Endothelial cell of umbilical vein (primary cell): ENCODE measurements around the gene THOP1. TPM values are rescaled to one million over a fixed set of nuclear protein-coding genes. Genes with fewer than 3 reads are reported as not detected.

Experiments
- BruUV-seq: library from RNA; stranded (reverse); fragments of 400-500 nt; replicated peaks from 2 replicates; lab custom pipeline; 2021; lab: Mats Ljungman, UMichigan
- CTCF ChIA-PET: fragments of 300-600, 350-600 bp; sonication (Branson Sonifier 250); formaldehyde crosslinking; loops from one replicate; lab custom pipeline; 2021; ENCODE audit warnings: antibody characterized with exemption, inconsistent platforms; lab: Charles Lee
- POLR2A ChIA-PET: fragments of 300-600, 350-600 bp; sonication (Branson Sonifier 250); formaldehyde crosslinking; loops from one replicate; lab custom pipeline; 2021; ENCODE audit warnings: antibody characterized with exemption, inconsistent platforms; lab: Charles Lee
- DNase-seq: peaks from one replicate; pipeline ENCODE4 v3.0.0-alpha.2; 2011; ENCODE audit warnings: low read depth, low spot score
- FAIRE-seq: peaks from 2 replicates; lab custom pipeline; 2011; peaks lifted over from hg19 to GRCh38; lab: Jason Lieb, UNC
- H2AFZ ChIP-seq: 2 replicates; pipeline ENCODE4 v1.6.0; 2012; ENCODE audit warnings: low read depth, low read length, control low read depth, inconsistent platforms
- H3K27ac ChIP-seq: 2 replicates; pipeline ENCODE4 v1.5.1; 2011; ENCODE audit warnings: low read depth, mild to moderate bottlenecking, control low read depth, low read length, moderate library complexity; ENCODE audit not compliant: insufficient read depth
- H3K27me3 ChIP-seq, 2 experiments: 2 replicates each; pipeline versions ENCODE4 v1.6.0 to v1.6.1; 2011; ENCODE audit warnings: low read length in 2 of 2, mixed read lengths in 1 of 2; ENCODE audit not compliant: control insufficient read depth in 2 of 2, insufficient read depth in 2 of 2
- H3K36me3 ChIP-seq, 2 experiments: 2 replicates in 1 of 2; 3 replicates in 1 of 2; pipeline ENCODE4 v1.5.1; 2011; ENCODE audit warnings: low read length in 2 of 2, mild to moderate bottlenecking in 1 of 2, moderate library complexity in 1 of 2; ENCODE audit not compliant: control insufficient read depth in 2 of 2, insufficient read depth in 2 of 2; ENCODE audit errors: extremely low read depth in 1 of 2
- H3K4me1 ChIP-seq: 3 replicates; pipeline ENCODE4 v1.5.1; 2011; ENCODE audit warnings: mild to moderate bottlenecking, low read length; ENCODE audit not compliant: control insufficient read depth, insufficient read depth; ENCODE audit errors: extremely low read depth
- H3K4me2 ChIP-seq: 2 replicates; pipeline ENCODE4 v1.6.1; 2011; ENCODE audit warnings: low read length, control low read depth, mixed read lengths; ENCODE audit not compliant: insufficient read depth
- H3K4me3 ChIP-seq, 3 experiments: fragments of 200-600 bp in 1 of 3; sonication (generic), shearing (Covaris generic) in 1 of 3; replicated peaks in 1 of 3; 2 replicates each; pipeline ENCODE4 v1.5.1; 2011 to 2016; ENCODE audit warnings: control low read depth in 3 of 3, low read length in 3 of 3, mild to moderate bottlenecking in 2 of 3, inconsistent platforms in 1 of 3, low read depth in 1 of 3, moderate library complexity in 1 of 3; ENCODE audit not compliant: insufficient read depth in 1 of 3
- H3K79me2 ChIP-seq: 2 replicates; pipeline ENCODE4 v1.6.0; 2012; ENCODE audit warnings: low read length, inconsistent platforms; ENCODE audit not compliant: control insufficient read depth, insufficient read depth
- H3K9ac ChIP-seq: replicated peaks from 2 replicates; pipeline ENCODE3; 2011; ENCODE audit warnings: low read length, control low read depth; ENCODE audit not compliant: insufficient read depth; ENCODE audit errors: extremely low read depth
- H3K9me1 ChIP-seq: replicated peaks from 3 replicates; pipeline ENCODE4 v1.6.0; 2011; ENCODE audit warnings: mild to moderate bottlenecking, low read length; ENCODE audit not compliant: control insufficient read depth, insufficient read depth; ENCODE audit errors: extremely low read depth
- H3K9me3 ChIP-seq: replicated peaks from 2 replicates; pipeline ENCODE4 v1.5.1; 2012; ENCODE audit warnings: low read length, inconsistent platforms; ENCODE audit not compliant: control insufficient read depth, insufficient read depth
- H4K20me1 ChIP-seq: replicated peaks from 2 replicates; pipeline ENCODE3; 2011; ENCODE audit warnings: mild to moderate bottlenecking, low read length; ENCODE audit not compliant: control insufficient read depth, insufficient read depth; ENCODE audit errors: extremely low read depth
- EZH2 ChIP-seq: IDR thresholded peaks from 2 replicates; pipeline ENCODE4 v1.6.1; 2012; ENCODE audit warnings: borderline replicate concordance, low read depth, mild to moderate bottlenecking, moderate library complexity, low read length, inconsistent platforms; ENCODE audit not compliant: severe bottlenecking
- GATA2 ChIP-seq: IDR thresholded peaks from 2 replicates; pipeline ENCODE4 v1.7.0; 2011; ENCODE audit warnings: low read depth, mild to moderate bottlenecking, moderate library complexity, mixed read lengths, low read length; ENCODE audit not compliant: insufficient read length, insufficient read depth
- MAX ChIP-seq: IDR thresholded peaks from 2 replicates; pipeline ENCODE4 v1.6.1; 2011; ENCODE audit not compliant: insufficient read depth, insufficient read length
- MYC ChIP-seq: IDR thresholded peaks from one replicate; pipeline ENCODE4 v1.6.1; 2011; ENCODE audit warnings: mild to moderate bottlenecking, low read depth, low read length
- POLR2AphosphoS5 ChIP-seq: IDR thresholded peaks from 2 replicates; pipeline ENCODE4 v1.6.1; 2012; ENCODE audit warnings: low read depth, mild to moderate bottlenecking, control low read depth, low read length, moderate library complexity; ENCODE audit not compliant: insufficient read depth
- dilution Hi-C: fragments of 300-500 bp; cut with MboI; formaldehyde crosslinking; loops from one replicate; pipeline ENCODE4 v1.15.0; 2019; ENCODE audit warnings: low sequenced_read_pairs; ENCODE audit not compliant: extremely low pct_ligation_motif_present
- intact Hi-C: fragments of 100-400 bp; cut with micrococcal nuclease; formaldehyde crosslinking; loops from one replicate; pipeline ENCODE4 v1.10.0; 2022
- polyA plus RNA-seq, 4 experiments: library from polyadenylated mRNA; depleted of rRNA in 3 of 4; stranded (reverse) in 3 of 4; unstranded in 1 of 4; fragments of >200 nt; gene quantifications; 2 replicates each; pipeline versions ENCODE4 v1.2.1 to v1.2.3, GENCODE V29; 2011 to 2012; ENCODE audit warnings: missing spikeins in 1 of 4
- total RNA-seq: library from RNA; stranded (reverse); gene quantifications from 2 replicates; pipeline ENCODE4 v1.2.3, GENCODE V29; 2021
- TF ChIP-seq, protein P1 (sequence below), 2 donors: IDR thresholded peaks; 1 replicate in 1 of 2; 2 replicates in 1 of 2; pipeline ENCODE4 v1.5.1; 2011; ENCODE audit warnings: low read length in 2 of 2, mild to moderate bottlenecking in 2 of 2, moderate library complexity in 2 of 2, control low read depth in 1 of 2, inconsistent platforms in 1 of 2, low read depth in 1 of 2; ENCODE audit not compliant: insufficient read depth in 1 of 2; ENCODE audit errors: extremely low read depth in 1 of 2

THOP1 gene
- total and polyA plus RNA-seq, 2 donors (not counting 3 experiments of a cell fraction or from before 2014, with no cell fraction given), result 88.0 to 115 TPM

DNA sequence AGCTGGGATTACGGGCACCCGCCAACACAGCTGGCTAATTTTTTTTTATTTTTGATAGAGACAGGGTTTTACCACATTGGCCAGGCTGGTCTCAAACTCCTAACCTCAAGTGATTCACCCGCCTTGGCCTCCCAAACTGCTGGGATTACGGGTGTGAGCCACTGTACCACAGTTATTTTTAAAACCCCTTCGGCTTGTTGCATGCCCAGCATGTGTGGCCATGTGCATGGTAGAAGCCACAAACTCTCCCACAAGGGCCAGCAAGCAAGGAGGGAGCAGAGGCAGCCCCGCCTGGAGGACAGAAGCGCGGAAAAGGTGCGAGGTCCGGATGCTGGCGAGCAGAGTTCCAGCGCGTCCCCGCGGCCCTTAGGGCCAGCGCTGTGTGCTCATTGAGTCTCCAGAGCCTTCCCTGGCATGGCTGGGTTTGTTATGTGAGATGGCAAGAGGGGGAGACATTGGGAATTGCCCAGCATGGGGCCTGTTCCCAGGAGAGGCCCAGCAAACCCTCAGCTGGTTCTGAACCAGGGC lies 12.9 kb downstream of the THOP1 start:
- no peak overlapping the region for H3K9ac ChIP-seq
- H3K9me1 ChIP-seq, result no peaks in the 10 kb centered on the region
- no peak overlapping the region for H2AFZ ChIP-seq
- no peaks in the 10 kb centered on the region for H3K9me3 ChIP-seq
- peaks cover 3% of the 10 kb centered on the region for H3K79me2 ChIP-seq
- H3K27ac ChIP-seq, result no peak overlapping the region
- H3K4me1 ChIP-seq, result no peaks in the 10 kb centered on the region
- no peak overlapping the region for H3K4me2 ChIP-seq
- FAIRE-seq, result no peak
- intact Hi-C loops (no loop called here), dilution Hi-C loops (no loop called here)
- peaks cover 6 to 11% of the 10 kb centered on the region in 2 experiments for H3K36me3 ChIP-seq
- POLR2A ChIA-PET, result interaction anchor here (0.6 to 1.3 kb wide), 2 partner anchors 12 to 21 kb away, joined by 3 to 8 read pairs; no protein-coding TSS in a partner anchor
- no peaks in the 10 kb centered on the region for H3K27me3 ChIP-seq
- TF ChIP-seq GATA2 (no peak), MYC (no peak), MAX (no peak), POLR2AphosphoS5 (no peak), EZH2 (no peak)
- TF ChIP-seq, protein P1, sequence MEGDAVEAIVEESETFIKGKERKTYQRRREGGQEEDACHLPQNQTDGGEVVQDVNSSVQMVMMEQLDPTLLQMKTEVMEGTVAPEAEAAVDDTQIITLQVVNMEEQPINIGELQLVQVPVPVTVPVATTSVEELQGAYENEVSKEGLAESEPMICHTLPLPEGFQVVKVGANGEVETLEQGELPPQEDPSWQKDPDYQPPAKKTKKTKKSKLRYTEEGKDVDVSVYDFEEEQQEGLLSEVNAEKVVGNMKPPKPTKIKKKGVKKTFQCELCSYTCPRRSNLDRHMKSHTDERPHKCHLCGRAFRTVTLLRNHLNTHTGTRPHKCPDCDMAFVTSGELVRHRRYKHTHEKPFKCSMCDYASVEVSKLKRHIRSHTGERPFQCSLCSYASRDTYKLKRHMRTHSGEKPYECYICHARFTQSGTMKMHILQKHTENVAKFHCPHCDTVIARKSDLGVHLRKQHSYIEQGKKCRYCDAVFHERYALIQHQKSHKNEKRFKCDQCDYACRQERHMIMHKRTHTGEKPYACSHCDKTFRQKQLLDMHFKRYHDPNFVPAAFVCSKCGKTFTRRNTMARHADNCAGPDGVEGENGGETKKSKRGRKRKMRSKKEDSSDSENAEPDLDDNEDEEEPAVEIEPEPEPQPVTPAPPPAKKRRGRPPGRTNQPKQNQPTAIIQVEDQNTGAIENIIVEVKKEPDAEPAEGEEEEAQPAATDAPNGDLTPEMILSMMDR (IDR thresholded peaks at IDR 0.05; ENCODE audit: extremely low read depth in 1 of 2, insufficient read depth in 1 of 2, low read depth in 1 of 2, low read length in 2 of 2), result no peak
- BruUV-seq, result no TSS peak
- CTCF ChIA-PET, result interaction anchor here (1.2 kb wide), 1 partner anchor 150 kb away, joined by 5 read pairs; no protein-coding TSS in a partner anchor
- H3K4me3 ChIP-seq, result no peak overlapping the region
- no peak for DNase-seq
- no peaks in the 10 kb centered on the region for H4K20me1 ChIP-seq
